Caco-2 (cell line): ENCODE measurements around the gene PPARA. TPM values are rescaled to one million over a fixed set of nuclear protein-coding genes. Genes with fewer than 3 reads are reported as not detected.

Experiments used
- BruUV-seq: library from RNA; stranded (reverse); fragments of 400-500 nt; replicated peaks from 2 replicates; lab custom pipeline; 2021; lab: Mats Ljungman, UMichigan
- CTCF ChIA-PET: fragments of 300-600 bp; sonication (Branson Sonifier 250); formaldehyde crosslinking; loops from one replicate; lab custom pipeline; 2022; ENCODE audit warnings: antibody characterized with exemption; lab: Charles Lee
- POLR2A ChIA-PET: fragments of 300-600 bp; sonication (Branson Sonifier 250); formaldehyde crosslinking; loops from one replicate; lab custom pipeline; 2022; ENCODE audit warnings: antibody characterized with exemption; lab: Charles Lee
- DNase-seq, 2 experiments: peaks; one replicate each; pipeline versions ENCODE4 v3.0.0 to v3.0.0-alpha.2; 2020 to 2022
- H3K27me3 ChIP-seq: replicated peaks from 2 replicates; pipeline ENCODE4 v1.6.0; 2011; ENCODE audit warnings: low read length; ENCODE audit not compliant: control insufficient read depth, insufficient read depth
- H3K36me3 ChIP-seq: 2 replicates; pipeline ENCODE4 v1.5.1; 2011; ENCODE audit warnings: low read length; ENCODE audit not compliant: control insufficient read depth, insufficient read depth
- H3K4me1 ChIP-seq: fragments of 250-450 bp; sonication (Bioruptor Pico); 2 replicates; pipeline ENCODE4 v1.5.1; 2020; ENCODE audit warnings: mild to moderate bottlenecking
- H3K4me3 ChIP-seq: 2 replicates; pipeline ENCODE4 v1.5.1; 2011; ENCODE audit warnings: low read depth, mild to moderate bottlenecking, control low read depth, low read length
- H3K9me3 ChIP-seq: fragments of 250-450 bp; sonication (Bioruptor Pico); 2 replicates; pipeline ENCODE4 v1.5.1; 2020; ENCODE audit warnings: mild to moderate bottlenecking, moderate library complexity
- H3K27ac Mint-ChIP-seq: one replicate; pipeline ENCODE4 v1.8.0; 2022; ENCODE audit warnings: mixed read lengths; ENCODE audit not compliant: unreplicated experiment
- H3K27me3 Mint-ChIP-seq: one replicate; pipeline ENCODE4 v1.8.0; 2022; ENCODE audit warnings: mixed read lengths; ENCODE audit not compliant: insufficient read depth, unreplicated experiment
- H3K36me3 Mint-ChIP-seq: one replicate; pipeline ENCODE4 v1.8.0; 2022; ENCODE audit warnings: mild to moderate bottlenecking, mixed read lengths; ENCODE audit not compliant: insufficient read depth, unreplicated experiment
- H3K4me1 Mint-ChIP-seq: one replicate; pipeline ENCODE4 v1.8.0; 2022; ENCODE audit warnings: low read depth, mixed read lengths; ENCODE audit not compliant: unreplicated experiment
- H3K4me3 Mint-ChIP-seq: one replicate; pipeline ENCODE4 v1.8.0; 2022; ENCODE audit warnings: mild to moderate bottlenecking, moderate library complexity, mixed read lengths; ENCODE audit not compliant: unreplicated experiment
- H3K9me3 Mint-ChIP-seq: one replicate; pipeline ENCODE4 v1.8.0; 2022; ENCODE audit warnings: mixed read lengths; ENCODE audit not compliant: unreplicated experiment
- CTCF ChIP-seq, 2 experiments: fragments of 200-600 bp in 1 of 2; IDR thresholded peaks; 1 replicate in 1 of 2; 2 replicates in 1 of 2; pipeline versions ENCODE4 v1.5.1 to v1.8.0; 2011 to 2022; ENCODE audit warnings: antibody characterized with exemption in 1 of 2, control low read depth in 1 of 2, inconsistent platforms in 1 of 2, low read depth in 1 of 2, low read length in 1 of 2, mild to moderate bottlenecking in 1 of 2, moderate library complexity in 1 of 2; ENCODE audit not compliant: insufficient read depth in 1 of 2, severe bottlenecking in 1 of 2, unreplicated experiment in 1 of 2
- intact Hi-C: fragments of 100-400 bp; cut with micrococcal nuclease; formaldehyde crosslinking; loops from one replicate; pipeline ENCODE4 v1.10.0; 2022; ENCODE audit not compliant: unreplicated experiment
- total RNA-seq: library from RNA; stranded (reverse); gene quantifications from 2 replicates; pipeline ENCODE4 v1.2.3, GENCODE V29; 2022

The PPARA gene
- total RNA-seq, 1 experiment from 2014 or later: 13.4 TPM

DNA sequence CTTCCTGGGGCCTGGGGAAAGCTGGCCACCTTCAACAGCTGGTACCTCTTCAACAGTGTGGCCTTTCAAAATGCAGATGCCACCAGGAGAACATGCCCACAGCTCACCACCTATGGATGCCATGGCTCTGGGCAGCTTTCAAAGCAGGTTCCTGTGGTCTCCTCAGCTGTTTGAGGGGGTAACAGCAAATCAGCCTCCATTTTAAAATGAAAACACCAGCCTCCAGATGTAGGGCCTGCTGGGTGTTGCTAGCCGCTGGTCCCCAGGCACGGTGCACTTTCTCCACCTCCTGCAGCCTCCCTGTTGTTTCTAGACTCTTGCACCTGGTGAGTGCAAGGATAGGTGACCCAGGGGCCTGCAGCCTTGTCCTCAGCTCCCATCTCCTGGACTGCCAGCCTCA, 89.7 kb downstream of the PPARA start:
- intact Hi-C loops: no loop called here
- Histone ChIP-seq H3K4me3 (no peak overlapping the region), H3K27me3 (no peaks in the 10 kb centered on the region), H3K9me3 (no peaks in the 10 kb centered on the region), H3K36me3 (no peaks in the 10 kb centered on the region), H3K4me1 (peaks cover 10% of the 10 kb centered on the region; the same call in 1 of the 2 replicates)
- ChIA-PET POLR2A (no interaction called here), CTCF (no interaction called here)
- no peak for TF ChIP-seq CTCF (IDR thresholded peaks at IDR 0.05; ENCODE audit: insufficient read depth in 1 of 2, low read depth in 1 of 2, low read length in 1 of 2, severe bottlenecking in 1 of 2, unreplicated experiment in 1 of 2)
- no peaks in the 10 kb centered on the region for H3K4me1 Mint-ChIP-seq
- H3K36me3 Mint-ChIP-seq: no peaks in the 10 kb centered on the region
- no peaks in the 10 kb centered on the region for H3K27me3 Mint-ChIP-seq
- no peaks in the 10 kb centered on the region for H3K9me3 Mint-ChIP-seq
- no TSS peak for BruUV-seq
- no peak overlapping the region for H3K4me3 Mint-ChIP-seq
- no peak for DNase-seq
- H3K27ac Mint-ChIP-seq: no peak overlapping the region

- no peak overlapping the region for H3K27ac Mint-ChIP-seq
- no peaks in the 10 kb centered on the region for H3K9me3 ChIP-seq
- H3K27me3 ChIP-seq: no peaks in the 10 kb centered on the region
- H3K4me1 ChIP-seq: peaks cover 10% of the 10 kb centered on the region; the same call in 1 of the 2 replicates
- H3K36me3 Mint-ChIP-seq: no peaks in the 10 kb centered on the region
- TF ChIP-seq CTCF (IDR thresholded peaks at IDR 0.05; ENCODE audit: insufficient read depth in 1 of 2, low read depth in 1 of 2, low read length in 1 of 2, severe bottlenecking in 1 of 2, unreplicated experiment in 1 of 2): no peak
- no peaks in the 10 kb centered on the region for H3K9me3 Mint-ChIP-seq
- H3K4me3 ChIP-seq: no peak overlapping the region
- H3K27me3 Mint-ChIP-seq: no peaks in the 10 kb centered on the region
- ChIA-PET CTCF (no interaction called here), POLR2A (no interaction called here)
- intact Hi-C loops: no loop called here
- H3K4me1 Mint-ChIP-seq: no peaks in the 10 kb centered on the region
- no peaks in the 10 kb centered on the region for H3K36me3 ChIP-seq
- no peak for DNase-seq
- BruUV-seq: no TSS peak
- no peak overlapping the region for H3K4me3 Mint-ChIP-seq
Observed at GRCh38 chr22:46240506-46240905, 90.2 kb downstream of the PPARA start.

GRCh38 chr22:46240907-46241306, 90.6 kb downstream of the PPARA start:
- no TSS peak for BruUV-seq
- TF ChIP-seq CTCF (IDR thresholded peaks at IDR 0.05; ENCODE audit: insufficient read depth in 1 of 2, low read depth in 1 of 2, low read length in 1 of 2, severe bottlenecking in 1 of 2, unreplicated experiment in 1 of 2): no peak
- H3K4me1 Mint-ChIP-seq: no peaks in the 10 kb centered on the region

More at GRCh38 chr22:46240907-46241306, 90.6 kb downstream of the PPARA start:
- DNase-seq: no peak
- Histone ChIP-seq H3K4me3 (no peak overlapping the region), H3K36me3 (no peaks in the 10 kb centered on the region), H3K4me1 (peaks cover 10% of the 10 kb centered on the region; the same call in 1 of the 2 replicates), H3K27me3 (no peaks in the 10 kb centered on the region), H3K9me3 (no peaks in the 10 kb centered on the region)
- intact Hi-C loops: no loop called here
- Mint-ChIP-seq H3K27ac (no peak overlapping the region), H3K9me3 (no peaks in the 10 kb centered on the region), H3K36me3 (no peaks in the 10 kb centered on the region), H3K27me3 (no peaks in the 10 kb centered on the region), H3K4me3 (no peak overlapping the region)
- CTCF ChIA-PET: no interaction called here
- POLR2A ChIA-PET: no interaction called here
